ENCODE measurements around the gene NR1I2. TPM values are rescaled to one million over a fixed set of nuclear protein-coding genes. Genes with fewer than 3 reads are reported as not detected.

The NR1I2 gene
- total RNA-seq, 4 donors from 2014 or later, result 78.0 to 271 (median 158) TPM

GRCh38 chr3:119778176-119778575 lies 3.7 kb upstream of the NR1I2 start:
- H3K9me3 ChIP-seq, result peaks cover 6 to 8% of the 10 kb centered on the region in 2 donors
- H3K4me3 ChIP-seq, result no peak overlapping the region
- H3K36me3 ChIP-seq, result no peaks in the 10 kb centered on the region
- 96 to 100% methylated on average over 1 of the region's 1 CpG for WGBS, 2 donors (ENCODE audit: low coverage in 1 of 2)
- no peaks in the 10 kb centered on the region for H3K27me3 ChIP-seq
- TF ChIP-seq, protein P1, sequence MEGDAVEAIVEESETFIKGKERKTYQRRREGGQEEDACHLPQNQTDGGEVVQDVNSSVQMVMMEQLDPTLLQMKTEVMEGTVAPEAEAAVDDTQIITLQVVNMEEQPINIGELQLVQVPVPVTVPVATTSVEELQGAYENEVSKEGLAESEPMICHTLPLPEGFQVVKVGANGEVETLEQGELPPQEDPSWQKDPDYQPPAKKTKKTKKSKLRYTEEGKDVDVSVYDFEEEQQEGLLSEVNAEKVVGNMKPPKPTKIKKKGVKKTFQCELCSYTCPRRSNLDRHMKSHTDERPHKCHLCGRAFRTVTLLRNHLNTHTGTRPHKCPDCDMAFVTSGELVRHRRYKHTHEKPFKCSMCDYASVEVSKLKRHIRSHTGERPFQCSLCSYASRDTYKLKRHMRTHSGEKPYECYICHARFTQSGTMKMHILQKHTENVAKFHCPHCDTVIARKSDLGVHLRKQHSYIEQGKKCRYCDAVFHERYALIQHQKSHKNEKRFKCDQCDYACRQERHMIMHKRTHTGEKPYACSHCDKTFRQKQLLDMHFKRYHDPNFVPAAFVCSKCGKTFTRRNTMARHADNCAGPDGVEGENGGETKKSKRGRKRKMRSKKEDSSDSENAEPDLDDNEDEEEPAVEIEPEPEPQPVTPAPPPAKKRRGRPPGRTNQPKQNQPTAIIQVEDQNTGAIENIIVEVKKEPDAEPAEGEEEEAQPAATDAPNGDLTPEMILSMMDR (IDR thresholded peaks at IDR 0.05), result no peak
- TF ChIP-seq POLR2AphosphoS5 (IDR thresholded peaks at IDR 0.05) (no peak), POLR2A (IDR thresholded peaks at IDR 0.05) (no peak), EP300 (IDR thresholded peaks at IDR 0.05; ENCODE audit: low read depth) (no peak)
- no peak for DNase-seq
- in situ Hi-C loops (cut with MboI; ENCODE audit: low pct_ligation_motif_present in 1 of 4, low pct_unique_long_range_greater_than_20kb in 1 of 4, low sequenced_read_pairs in 3 of 4), result no loop called here
- intact Hi-C loops (cut with DNase I; ENCODE audit: low total_unique reads), result no loop called here
- H3K27ac ChIP-seq, result no peak overlapping the region
- H3K4me1 ChIP-seq, result peaks cover 4 to 14% (median 10%) of the 10 kb centered on the region in 4 donors

DNA sequence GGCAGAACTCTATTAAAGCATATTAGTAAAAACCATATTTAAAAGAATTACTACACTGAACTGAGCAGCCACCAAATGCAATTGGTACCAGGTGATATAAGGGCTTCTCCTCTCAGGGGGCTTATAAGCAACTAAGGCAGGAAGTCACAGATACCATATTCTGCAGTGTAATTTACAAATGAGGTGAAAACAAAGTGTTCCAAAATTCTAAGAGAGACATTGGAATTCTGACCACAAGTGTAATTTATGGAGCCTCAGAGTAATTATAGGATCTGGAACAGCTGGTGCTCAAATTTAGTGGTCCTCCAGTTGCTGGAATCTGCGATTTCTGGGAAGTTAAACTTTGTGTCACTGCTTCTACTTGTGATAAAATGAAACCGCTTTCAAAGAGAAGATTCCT lies 3.1 kb upstream of the NR1I2 start:
- Histone ChIP-seq H3K4me1 (peaks cover 4 to 16% (median 11%) of the 10 kb centered on the region in 4 donors), H3K4me3 (no peak overlapping the region), H3K27me3 (no peaks in the 10 kb centered on the region), H3K36me3 (no peaks in the 10 kb centered on the region), H3K9me3 (peaks cover 6 to 8% of the 10 kb centered on the region in 2 donors), H3K27ac (no peak overlapping the region)
- no peak for DNase-seq
- TF ChIP-seq EP300 (IDR thresholded peaks at IDR 0.05; ENCODE audit: low read depth) (no peak), POLR2AphosphoS5 (IDR thresholded peaks at IDR 0.05) (no peak), POLR2A (IDR thresholded peaks at IDR 0.05) (no peak)
- in situ Hi-C loops (cut with MboI; ENCODE audit: low pct_ligation_motif_present in 1 of 4, low pct_unique_long_range_greater_than_20kb in 1 of 4, low sequenced_read_pairs in 3 of 4) (no loop called here), intact Hi-C loops (cut with DNase I; ENCODE audit: low total_unique reads) (no loop called here)
- 84% methylated on average over 2 of the region's 2 CpGs; no CpG with 5 or more reads in 1 of the 2 donors for WGBS, 2 donors (ENCODE audit: low coverage in 1 of 2)

DNA sequence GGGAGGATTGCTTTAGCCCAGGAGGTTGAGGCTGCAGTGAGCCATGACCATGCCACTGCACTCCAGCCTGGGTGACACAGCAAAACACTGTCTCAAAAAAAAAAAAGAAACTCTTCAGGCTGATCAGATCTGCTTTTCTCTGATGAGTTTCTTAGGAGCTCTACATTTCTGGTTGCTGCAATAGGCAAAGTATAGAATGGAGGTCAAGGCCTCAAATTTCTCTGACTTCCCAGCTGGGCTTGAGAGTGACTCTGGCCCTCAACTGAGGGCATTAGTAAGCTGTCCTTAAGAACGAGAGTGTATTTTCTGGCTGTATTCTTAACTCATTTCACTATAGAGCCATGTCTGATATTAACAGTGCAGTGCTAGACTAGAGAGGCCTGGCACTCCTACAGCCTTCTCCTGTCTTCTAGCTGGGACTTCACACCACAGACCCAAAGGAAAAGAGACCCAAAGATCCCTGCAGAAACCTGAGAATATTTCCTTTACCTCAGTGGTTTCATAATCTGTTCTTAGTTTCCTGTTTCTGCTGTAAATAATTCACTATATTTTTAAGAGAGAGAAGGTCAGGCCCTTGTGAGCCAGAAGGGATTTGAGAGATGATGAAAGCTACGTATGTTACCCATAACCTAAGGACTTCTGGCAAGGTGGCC lies 2.0 kb upstream of the NR1I2 start:
- TF ChIP-seq POLR2A (IDR thresholded peaks at IDR 0.05) (no peak), POLR2AphosphoS5 (IDR thresholded peaks at IDR 0.05) (no peak), EP300 (IDR thresholded peaks at IDR 0.05; ENCODE audit: low read depth) (no peak)
- TF ChIP-seq, protein P1 (IDR thresholded peaks at IDR 0.05), result no peak
- WGBS, 2 donors (ENCODE audit: low coverage in 1 of 2), result 54 to 62% methylated on average over 2 of the region's 2 CpGs
- Histone ChIP-seq H3K4me3 (no peak overlapping the region), H3K27ac (peak overlapping the region in 1 of 4 donors; percentile 88), H3K36me3 (no peaks in the 10 kb centered on the region), H3K4me1 (peaks cover 4 to 20% (median 11%) of the 10 kb centered on the region in 4 donors), H3K27me3 (no peaks in the 10 kb centered on the region), H3K9me3 (peaks cover 6 to 8% of the 10 kb centered on the region in 2 donors)
- intact Hi-C loops (cut with DNase I; ENCODE audit: low total_unique reads), result no loop called here
- DNase-seq, result no peak
- in situ Hi-C loops (cut with MboI; ENCODE audit: low pct_ligation_motif_present in 1 of 4, low pct_unique_long_range_greater_than_20kb in 1 of 4, low sequenced_read_pairs in 3 of 4), result no loop called here

GRCh38 chr3:119782460-119782859 lies 559 bp downstream of the NR1I2 start:
- in situ Hi-C loops (cut with MboI; ENCODE audit: low pct_ligation_motif_present in 1 of 4, low pct_unique_long_range_greater_than_20kb in 1 of 4, low sequenced_read_pairs in 3 of 4) (no loop called here), intact Hi-C loops (cut with DNase I; ENCODE audit: low total_unique reads) (no loop called here)
- 83% methylated on average over 1 of the region's 1 CpG; no CpG with 5 or more reads in 1 of the 2 donors for WGBS, 2 donors (ENCODE audit: low coverage in 1 of 2)
- no peak for DNase-seq
- H3K9me3 ChIP-seq, result no peaks in the 10 kb centered on the region
- H3K4me3 ChIP-seq, result peak overlapping the region in 3 of 4 donors; percentile 19 to 47 (median 24)
- no peaks in the 10 kb centered on the region for H3K27me3 ChIP-seq
- peak overlapping the region; percentile 53 to 88 (median 74) for H3K27ac ChIP-seq
- peaks cover 4 to 27% (median 11%) of the 10 kb centered on the region in 4 donors for H3K4me1 ChIP-seq
- H3K36me3 ChIP-seq, result no peaks in the 10 kb centered on the region
- TF ChIP-seq POLR2A (IDR thresholded peaks at IDR 0.05), result no peak
- no peak for TF ChIP-seq EP300 (IDR thresholded peaks at IDR 0.05; ENCODE audit: low read depth)
- TF ChIP-seq, protein P1 (IDR thresholded peaks at IDR 0.05), result no peak
- no peak for TF ChIP-seq POLR2AphosphoS5 (IDR thresholded peaks at IDR 0.05)
